Umbilical cord (tissue), 2 donors: ENCODE measurements around the gene JAKMIP3. TPM values are rescaled to one million over a fixed set of nuclear protein-coding genes. Genes with fewer than 3 reads are reported as not detected.
"Not testable (repeated sequence)": the region's sequence is repeated elsewhere in the genome, so short reads cannot be mapped to it uniquely, and the experiment has no call there.

ENCODE experiments used
- DNase-seq: peaks from one replicate; pipeline ENCODE4 v3.0.0-alpha.2; 2015; ENCODE audit warnings: low spot score
- total RNA-seq: library from RNA; depleted of rRNA; stranded (reverse); fragments of >200 nt; gene quantifications from one replicate; pipeline ENCODE4 v1.2.3, GENCODE V29; 2014; ENCODE audit warnings: low replicate concordance; ENCODE audit not compliant: insufficient read depth

The JAKMIP3 gene
- total RNA-seq, 1 donor from 2014 or later = 0.72 TPM

DNA sequence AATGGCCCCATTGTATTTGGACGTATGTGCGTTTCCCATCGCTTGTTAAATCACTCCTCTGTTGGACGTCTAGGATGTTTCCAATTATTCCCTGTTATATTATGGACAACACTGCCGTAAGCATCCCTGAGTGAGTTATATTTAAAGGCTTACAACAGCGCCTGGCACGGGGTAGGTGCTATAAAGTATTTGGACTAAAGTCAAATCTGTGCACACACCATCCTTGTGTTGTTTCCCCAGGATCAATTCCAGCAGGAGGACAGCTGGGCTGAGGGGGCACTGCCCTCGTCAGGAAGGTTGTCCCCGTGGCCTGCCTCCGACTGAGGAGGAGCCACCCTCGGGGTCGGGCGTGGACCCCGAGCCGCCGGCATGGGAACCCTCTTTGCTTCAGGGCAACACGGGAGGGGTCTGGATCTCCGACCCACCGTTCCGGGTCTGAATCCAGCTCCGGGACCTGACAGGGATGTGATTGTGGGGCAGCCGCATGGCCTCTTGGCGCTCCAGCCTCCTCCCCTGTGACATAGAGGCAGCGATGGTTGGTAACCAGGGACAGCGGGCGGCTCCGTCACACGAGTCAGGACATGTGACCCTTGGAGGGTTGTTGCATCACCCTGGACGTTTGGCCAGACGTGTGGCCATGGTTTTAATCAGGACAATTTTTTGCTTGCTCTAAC is 1.5 kb upstream of the JAKMIP3 start:
- DNase-seq = no peak

DNA sequence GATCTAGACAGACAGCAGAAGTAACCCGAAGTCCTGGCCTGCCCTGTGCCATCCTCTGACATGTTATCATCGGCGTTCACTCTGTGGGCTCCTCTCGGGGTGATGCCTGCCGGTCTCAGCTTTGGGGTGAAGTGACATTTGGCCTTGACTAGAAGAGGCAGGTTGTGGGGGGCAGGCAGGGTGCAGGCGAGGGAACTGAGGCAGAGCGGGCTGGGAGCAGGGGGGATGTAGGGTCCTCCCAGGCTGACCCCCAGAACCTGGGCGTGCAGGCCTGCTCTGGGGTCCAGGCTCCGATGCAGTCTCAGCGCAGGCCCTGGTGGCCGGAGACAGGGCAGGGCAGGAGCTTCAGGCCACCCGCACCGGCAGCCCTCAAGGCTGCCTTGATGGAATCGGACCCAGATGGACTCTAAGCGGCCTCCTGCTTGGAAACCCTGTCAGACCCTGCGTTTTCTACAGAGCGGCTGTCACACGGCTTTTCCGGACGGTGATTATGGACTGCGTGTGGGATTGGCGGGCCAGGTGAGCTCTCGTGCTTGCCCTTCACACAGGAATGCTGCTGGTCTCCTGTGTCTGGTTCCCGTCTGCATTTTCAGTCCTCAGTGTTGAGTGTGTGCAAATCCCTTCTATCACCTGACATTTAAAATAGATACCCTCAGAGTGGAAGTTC is 842 bp upstream of the JAKMIP3 start:
- no peak for DNase-seq

DNA sequence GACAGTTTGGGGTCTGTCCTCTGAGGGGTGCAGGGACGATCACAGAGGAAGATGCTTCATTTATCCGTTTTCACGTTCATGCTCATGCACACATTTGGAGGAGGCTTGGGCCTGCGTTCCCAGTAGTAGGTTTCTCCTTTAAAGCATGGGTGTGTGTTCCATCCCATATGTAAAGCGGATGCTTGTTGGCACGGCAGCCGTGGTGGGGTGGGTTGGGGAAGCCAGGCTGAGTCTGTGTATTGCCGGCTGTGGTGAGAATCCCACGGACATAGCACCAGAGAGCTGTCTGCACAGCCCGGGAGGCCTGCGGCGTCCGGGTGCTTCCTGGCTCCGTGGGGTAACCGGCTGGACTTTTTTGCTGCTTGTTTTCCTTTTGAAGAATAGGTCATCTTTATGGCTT is 440 bp downstream of the JAKMIP3 start:
- DNase-seq = no peak

DNA sequence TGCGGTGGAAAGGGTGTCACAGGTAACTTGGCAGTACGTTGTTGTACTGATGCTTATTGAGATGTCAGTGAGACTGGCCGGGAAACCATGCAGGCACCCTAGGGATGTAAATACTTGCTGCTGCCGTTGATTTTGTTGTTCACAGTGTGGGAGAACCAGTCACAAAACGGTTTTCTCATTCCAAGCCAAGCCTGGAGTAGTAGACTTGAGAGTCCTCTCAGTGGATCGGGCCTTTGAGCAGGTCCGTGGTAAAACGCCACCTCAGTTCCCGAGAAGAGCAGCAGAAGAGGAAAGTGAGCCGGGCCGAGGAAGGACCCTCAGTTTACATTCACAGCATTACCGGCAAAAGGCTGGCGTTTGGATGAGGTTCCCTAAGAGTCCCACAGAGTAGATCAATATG is 1.1 kb downstream of the JAKMIP3 start:
- DNase-seq = no peak

DNA sequence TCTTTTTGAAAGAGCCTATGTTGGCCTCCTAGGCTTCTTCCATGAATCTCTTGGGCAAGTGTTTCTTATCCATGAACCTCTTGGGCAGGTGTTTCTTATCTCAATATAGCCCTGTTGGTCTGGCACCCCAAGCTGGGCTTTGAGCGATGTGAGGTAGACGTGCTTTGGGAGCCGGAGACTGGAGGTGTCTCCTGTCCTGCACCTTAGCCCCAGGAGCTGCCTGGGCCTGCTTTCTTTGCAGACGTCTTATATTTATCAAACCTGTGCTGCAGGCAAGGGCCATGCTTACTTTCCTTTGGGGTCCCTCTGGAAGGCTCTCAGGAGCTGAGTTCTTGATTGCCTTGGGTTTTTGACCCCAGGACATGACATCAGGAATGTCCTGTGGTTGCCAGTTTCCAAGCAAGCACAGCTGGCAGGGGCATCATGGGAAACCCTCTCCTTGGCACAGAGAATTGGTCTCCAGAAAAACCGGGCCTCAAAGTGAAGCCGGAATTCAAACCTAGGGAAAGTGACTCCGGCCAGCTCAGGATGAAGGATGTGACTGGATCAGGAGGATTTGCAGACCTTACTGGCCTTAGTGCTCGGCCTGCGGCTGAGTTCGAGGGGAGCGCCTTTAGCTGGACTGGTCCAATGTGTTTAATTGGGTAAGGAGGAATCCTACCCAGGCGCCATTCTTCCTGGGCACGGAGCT is 2.8 kb downstream of the JAKMIP3 start:
- DNase-seq = no peak

DNA sequence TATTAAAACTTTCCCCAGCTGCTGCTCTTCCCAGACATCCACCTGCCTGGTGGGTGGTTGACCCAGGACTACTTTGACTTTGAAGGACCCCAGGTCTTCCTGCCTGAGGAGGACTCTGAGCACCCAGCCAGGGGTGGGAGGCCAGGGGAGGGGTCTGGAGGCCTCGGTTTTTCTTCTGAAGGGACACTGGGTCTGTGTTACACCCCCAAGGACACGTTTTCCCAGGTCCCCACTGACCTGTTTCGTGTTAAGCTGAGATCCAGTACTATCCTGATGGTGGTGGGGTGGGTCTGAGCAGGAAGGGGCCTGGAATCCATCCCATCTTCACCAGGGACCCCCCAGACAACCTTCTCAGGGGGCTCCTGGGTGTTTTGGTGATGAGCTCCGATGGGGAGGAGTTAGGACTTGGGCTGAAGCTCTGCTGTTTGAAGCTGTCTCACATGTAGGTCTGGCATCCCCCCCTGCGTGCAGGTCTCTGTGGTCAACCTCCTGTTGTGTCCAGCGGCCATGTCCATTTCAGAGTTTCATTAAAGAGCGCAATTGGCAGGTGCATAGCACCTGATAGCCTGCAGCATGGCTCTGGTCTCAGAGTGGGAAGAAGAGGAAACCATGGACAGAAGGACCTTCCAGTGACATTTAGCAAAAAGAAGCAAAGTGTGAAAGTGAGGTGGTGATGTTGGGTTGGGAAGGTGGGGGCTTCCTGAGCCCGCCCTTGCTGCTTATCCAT is 3.5 kb downstream of the JAKMIP3 start:
- DNase-seq = no peak

DNA sequence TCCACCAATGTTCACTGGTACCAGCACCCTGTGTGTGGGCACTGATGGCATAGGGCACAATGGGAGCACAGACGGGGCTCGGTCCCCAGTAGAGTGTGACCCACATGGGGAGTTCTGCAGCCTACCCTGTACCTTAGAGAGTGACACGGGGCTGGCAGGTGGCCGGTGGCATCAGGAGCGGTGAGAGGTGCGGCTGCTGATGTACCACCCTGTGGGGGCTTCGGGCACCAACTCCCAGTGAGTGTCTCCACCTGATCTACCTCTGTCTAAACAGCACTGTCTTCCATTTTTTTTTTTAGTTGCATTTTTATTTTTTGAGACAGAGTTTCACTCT is 4.1 kb downstream of the JAKMIP3 start:
- no peak for DNase-seq

DNA sequence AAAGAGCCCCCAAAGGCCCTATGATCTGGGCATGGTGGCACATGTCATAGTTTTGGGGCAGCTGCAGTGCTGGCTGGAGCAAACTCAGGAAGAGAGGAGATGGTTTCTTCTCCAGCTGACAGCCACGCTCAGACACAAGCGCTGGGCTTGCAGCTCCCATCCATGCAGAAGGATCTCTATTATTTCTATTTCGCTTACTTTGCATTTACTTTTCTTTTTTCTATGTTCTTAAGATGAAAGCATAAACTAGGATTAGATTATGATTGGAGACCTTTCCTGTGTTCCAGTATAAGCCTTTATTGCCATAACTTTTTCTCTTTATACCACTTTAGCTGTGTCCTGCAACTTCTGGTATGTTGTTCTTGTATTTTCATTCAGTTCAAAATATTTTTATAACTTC is 5.0 kb downstream of the JAKMIP3 start:
- no peak for DNase-seq

DNA sequence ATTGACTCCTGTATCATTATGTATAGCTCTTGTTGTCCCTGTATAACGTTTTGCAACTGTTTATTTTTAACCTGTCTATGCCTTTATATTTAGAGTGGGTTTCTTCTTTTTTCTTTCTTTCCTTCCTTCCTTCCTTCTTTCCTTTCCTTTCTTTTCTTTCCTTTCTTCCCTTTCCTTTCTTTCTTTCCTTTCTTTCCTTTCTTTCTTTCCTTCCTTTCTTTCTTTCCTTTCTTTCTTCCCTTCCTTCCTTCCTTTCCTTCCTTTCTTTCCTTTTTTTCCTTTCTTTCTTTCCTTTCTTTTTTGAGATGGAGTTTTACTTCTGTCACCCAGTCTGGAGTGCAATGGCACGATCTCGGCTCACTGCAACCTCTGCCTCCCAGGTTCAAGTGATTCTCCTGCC is 5.9 kb downstream of the JAKMIP3 start:
- DNase-seq = no peak

DNA sequence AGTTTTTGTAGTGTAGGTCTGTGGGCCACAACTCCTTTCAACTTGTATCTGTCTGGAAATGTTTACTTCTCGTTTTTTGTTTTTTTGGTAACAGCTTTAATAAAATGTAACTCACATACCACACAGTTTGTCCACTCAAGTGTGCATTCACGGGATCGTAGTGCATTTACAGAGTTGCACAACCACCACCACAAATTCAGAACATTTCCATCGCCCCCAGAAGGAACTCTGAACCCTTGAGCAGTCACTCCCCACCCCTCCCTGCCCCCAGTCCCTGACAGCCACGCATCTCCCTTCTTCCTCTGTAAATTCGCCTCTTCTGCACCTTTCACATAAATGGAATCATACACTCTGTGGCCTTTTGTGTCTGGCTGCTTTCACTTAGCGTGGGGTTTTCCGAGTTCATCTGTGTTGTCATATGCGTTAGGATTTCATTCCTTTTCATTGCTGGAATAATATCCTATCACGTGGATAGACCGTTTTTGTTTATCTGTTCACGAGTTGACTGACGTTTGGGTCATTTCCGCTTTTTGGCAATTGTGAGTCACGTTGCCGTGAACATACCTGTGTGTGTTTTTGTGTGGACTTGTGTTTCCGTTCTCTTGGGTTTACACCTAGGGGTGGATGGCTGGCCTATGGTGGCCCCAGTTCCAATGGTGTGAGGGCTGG is 10.3 kb downstream of the JAKMIP3 start:
- DNase-seq = no peak

DNA sequence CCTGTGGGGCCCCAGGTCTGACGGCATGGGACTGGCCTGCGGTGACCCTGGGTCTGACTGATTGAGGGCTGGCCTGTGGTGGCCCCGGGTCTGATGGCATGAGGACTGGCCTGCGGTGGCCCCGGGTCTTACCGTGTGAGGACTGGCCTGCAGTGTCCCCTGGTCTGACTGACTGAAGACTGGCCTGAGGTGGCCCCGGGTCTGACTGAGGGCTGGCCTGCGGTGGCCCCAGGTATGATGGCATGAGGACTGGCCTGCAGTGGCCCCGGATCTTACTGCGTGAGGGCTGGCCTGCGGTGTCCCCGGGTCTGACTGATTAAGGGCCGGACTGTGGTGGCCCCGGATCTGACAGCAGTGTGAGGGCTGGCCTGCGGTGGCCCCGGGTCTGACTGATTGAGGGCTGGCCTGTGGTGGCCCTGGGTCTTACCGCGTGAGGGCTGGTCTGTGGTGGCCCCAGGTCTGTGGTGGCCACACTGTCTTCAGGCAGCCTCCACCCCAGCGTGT is 10.9 kb downstream of the JAKMIP3 start:
- DNase-seq = no peak

DNA sequence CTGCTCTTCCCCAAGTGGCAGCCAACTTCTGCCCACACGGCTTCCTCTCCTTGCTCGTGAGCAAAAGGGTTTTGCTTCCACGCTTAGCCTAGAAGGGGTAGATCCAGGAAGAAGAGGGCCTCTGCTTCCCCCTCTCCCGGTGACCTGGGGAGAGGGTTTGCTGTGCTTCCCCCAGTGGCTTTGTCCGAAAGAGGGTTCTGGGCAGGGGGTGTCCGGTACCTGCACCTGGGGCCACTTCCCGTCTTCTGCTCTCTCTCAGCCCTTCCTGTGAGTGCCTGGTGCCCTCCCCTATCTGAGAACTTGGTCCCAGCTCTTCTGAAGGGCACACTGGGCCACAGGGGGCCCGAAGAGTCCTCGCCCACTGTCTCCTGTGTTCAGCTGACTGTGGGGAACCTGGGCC is 11.3 kb downstream of the JAKMIP3 start:
- no peak for DNase-seq

DNA sequence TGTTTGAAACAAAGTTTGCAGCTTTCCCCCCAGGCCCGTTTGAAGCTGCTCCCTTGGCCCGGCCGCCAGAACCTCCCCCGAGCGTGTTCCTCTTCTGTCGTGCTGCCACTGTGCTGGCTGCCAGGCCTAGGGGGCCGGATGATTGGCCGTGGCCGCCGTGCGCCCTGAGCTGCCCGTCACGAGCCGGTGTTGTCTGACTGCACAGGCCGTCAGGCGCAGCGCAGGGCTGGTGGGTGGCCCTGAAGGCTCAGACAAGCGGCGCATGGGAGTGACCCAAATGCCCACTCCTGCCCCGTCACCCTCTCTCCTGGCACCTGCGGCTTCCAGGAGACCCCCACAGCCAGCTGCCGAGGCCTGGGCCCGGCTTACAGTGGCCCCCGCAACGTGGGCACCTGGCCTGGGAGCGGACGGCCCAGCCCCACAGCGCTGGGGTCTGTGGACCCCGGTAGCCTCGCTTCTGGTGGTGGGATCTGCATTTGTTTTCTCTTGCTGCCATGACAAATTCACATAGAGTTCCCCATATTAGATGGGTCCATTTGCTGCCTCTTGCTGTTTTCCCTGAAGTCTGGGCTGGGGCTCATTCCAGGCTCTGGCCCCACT is 13.1 kb downstream of the JAKMIP3 start:
- DNase-seq = no peak

DNA sequence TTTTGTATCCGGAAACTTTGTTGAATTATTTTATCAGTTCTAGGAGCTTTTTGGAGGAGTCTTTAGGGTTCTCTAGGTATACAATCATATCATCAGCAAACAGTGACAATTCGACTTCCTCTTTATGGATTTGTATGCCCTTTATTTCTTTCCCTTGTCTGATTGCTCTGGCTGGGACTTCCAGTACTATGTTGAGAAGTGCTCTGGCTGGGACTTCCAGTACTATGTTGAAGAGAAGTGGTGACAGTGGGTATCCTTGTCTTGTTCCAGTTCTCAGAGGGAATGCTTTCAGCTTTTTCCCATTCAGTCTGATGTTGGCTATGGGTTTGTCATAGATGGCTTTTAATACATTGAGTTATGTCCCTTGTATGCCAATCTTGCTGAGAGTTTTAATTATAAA is 18.6 kb downstream of the JAKMIP3 start:
- not testable (repeated sequence) for DNase-seq

DNA sequence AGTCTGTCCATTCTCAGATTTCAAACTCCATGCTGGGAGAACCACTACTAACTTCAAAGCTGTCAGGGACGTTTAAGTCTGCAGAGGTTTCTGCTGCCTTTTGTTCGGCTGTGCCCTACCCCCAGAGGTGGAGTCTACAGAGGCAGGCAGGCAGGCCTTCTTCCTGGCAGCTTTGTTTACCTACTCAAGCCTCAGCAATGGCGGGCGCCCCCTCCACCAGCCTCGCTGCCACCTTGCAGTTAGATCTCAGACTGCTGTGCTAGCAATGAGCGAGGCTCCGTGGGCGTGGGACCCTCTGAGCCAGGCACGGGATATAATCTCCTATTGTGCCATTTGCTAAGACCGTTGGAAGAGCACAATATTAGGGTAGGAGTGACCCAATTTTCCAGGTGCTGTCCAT is 27.5 kb downstream of the JAKMIP3 start:
- DNase-seq = not testable (repeated sequence)

DNA sequence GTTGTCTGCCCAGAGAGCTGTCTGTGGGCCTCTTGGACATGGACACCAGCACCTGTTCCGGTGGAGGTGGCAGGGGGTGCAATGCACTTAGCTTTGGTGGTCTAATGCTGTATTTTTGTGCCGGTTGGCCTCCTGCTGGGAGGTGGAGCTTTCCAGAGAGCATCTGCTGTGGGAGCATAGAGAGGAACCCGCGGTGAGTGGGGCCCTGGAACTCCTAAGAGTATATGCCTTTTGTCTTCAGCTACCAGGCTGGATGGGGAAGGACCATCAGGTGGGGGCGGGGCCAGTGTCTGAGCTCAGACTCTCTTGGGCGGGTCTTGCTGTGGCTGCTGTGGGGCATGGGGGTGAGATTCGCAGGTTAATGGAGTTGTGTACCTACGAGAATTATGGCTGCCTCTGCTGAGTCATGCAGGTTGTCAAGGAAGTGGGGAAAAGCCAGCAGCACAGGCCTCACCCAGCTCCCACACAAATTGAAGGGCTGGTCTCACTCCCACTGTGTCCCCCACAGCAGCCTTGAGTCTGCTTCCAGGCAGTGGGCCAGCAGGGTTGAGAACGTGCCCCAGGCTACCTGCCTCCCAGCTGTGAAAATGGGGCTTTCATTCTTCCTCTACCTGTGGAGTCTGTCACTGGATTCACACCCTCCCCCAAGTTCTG is 29.0 kb downstream of the JAKMIP3 start:
- no peak for DNase-seq

DNA sequence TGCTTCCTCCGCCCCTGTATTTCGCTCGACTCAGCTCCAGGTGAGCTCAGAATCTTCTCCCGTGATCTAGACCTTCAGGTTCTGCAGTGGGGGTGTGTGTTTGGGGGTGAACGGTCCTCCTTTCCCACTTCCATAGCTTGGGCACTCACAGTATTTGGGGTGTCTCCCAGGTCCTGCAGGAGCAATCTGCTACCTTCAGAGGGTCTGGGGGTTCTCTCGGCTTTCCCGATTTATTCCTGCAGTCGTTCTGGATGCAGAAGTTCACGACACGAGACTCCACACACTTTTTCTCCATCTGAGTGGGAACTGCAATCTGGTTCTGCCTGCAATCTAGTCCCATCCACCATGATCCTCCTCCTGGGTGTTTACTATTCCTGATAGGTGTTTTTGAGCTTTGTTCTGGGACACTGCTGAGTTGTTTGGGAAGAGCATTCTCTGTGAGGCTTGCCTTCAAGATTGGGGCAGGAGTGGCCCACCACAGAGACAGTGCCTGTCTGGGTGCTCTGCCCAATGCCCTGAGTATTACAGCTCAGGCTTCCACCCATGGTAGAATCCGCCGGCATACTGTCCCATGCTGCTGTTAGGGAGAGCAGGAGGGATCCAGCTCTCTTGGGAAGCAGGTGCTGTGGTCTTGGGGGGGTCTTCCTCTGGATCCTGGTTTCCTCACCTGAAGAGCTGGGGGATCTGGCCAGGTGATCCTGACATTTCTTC is 29.8 kb downstream of the JAKMIP3 start:
- no peak for DNase-seq

DNA sequence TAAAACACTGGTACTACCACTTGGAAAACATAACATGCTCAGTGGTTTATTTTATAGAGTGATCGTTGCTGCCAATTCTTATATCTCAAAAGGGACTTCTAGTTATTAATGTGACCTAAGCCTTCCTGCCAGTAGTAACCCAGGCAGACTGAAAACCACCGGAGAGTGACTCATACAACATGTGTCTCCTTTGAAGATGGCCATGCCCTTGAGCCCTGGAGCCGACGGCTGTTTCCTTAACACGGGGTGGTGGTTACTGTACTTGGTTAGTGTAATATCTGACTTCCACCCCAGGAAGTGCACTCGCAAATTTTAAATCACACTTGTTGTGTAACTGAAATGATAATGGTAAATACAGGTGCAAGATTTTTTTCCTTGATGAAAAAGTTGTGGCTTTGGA is 30.5 kb downstream of the JAKMIP3 start:
- no peak for DNase-seq

DNA sequence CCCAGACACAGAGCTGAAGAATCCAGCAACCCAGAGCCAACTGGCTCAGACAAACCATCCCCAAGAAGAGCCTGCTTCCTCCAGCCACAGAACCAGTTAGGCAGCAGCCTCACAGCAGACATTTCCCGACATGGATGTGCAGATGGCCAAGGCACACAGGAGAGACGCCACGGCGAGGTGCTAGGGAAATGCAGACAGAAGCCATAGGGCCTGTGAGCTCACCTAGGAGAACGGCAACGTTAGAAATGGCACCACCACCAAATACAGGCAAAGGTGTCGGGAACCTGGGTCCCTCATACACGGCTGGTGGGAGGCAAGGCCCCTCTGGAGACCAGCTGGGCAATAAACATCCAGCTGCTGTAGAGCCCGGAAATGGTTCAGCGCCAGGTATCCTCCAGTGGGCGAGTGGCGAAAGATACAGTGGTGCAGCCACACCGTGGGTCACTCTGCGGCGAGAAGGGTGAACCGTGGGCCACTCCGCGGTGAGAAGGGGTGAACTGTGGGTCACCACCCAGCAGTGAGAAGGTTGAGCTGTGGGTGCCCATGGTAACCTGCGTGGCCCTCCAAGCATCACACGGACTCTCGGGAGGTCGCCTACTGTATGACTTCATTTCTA is 31.2 kb downstream of the JAKMIP3 start:
- DNase-seq = no peak
